ENCODE results near the gene KCNJ5. TPM values are rescaled to one million over a fixed set of nuclear protein-coding genes. Genes with fewer than 3 reads are reported as not detected.

KCNJ5 gene
- total RNA-seq, 1 experiment from 2014 or later = 0.17 TPM

DNA sequence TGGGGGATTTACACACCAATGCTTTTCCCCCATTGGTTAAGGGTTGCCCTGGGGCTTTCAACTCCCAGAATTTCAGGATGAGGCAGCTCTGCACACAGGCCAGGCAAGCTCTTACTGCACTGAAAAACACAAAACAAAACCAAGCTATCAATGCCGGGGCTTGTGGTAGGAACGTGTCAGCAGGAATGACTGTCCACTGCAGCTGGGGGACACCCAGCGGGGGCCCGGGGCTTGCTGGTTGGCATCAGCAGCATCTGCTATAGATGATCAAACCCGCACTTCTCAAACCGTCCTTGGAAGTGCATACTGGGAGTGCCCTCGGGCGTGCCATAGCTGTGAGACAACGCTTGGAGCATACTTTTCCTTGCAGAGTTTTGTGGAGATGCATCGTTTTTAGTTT, 43.8 kb downstream of the KCNJ5 start:
- ChIA-PET POLR2A (no interaction called here), CTCF (no interaction called here), RAD21 (ENCODE audit: low non-redundant PET in 1 of 2, low total read pairs in 2 of 2, uncharacterized antibody in 2 of 2, unreplicated experiment in 2 of 2) (no interaction called here)
- H3K79me2 ChIP-seq (ENCODE audit: insufficient read depth, low read length) = no peaks in the 10 kb centered on the region
- H3K9ac ChIP-seq (ENCODE audit: low read length) = no peak overlapping the region
- H3K9me2 ChIP-seq (ENCODE audit: insufficient read depth) = no peaks in the 10 kb centered on the region
- no peak overlapping the region for H3K27ac ChIP-seq (ENCODE audit: low read depth, low read length)
- H3K4me1 ChIP-seq (ENCODE audit: control insufficient read depth in 1 of 2, insufficient read depth in 2 of 2, low read length in 2 of 2) = no peaks in the 10 kb centered on the region
- H3K27me3 ChIP-seq (ENCODE audit: insufficient read depth, low read length) = no peaks in the 10 kb centered on the region
- TF ChIP-seq ZFX (IDR thresholded peaks at IDR 0.05) (no peak), RAD21 (IDR thresholded peaks at IDR 0.05; ENCODE audit: low read depth) (no peak), SIN3A (IDR thresholded peaks at IDR 0.05; ENCODE audit: low read depth) (no peak), SP1 (IDR thresholded peaks at IDR 0.05; ENCODE audit: low read depth) (no peak), ZNF274 (IDR thresholded peaks at IDR 0.05; ENCODE audit: low read depth, low read length) (no peak), CEBPB (IDR thresholded peaks at IDR 0.05; ENCODE audit: low read depth) (no peak), EGR1 (IDR thresholded peaks at IDR 0.05; ENCODE audit: low read depth) (no peak), JUND (IDR thresholded peaks at IDR 0.05) (no peak), YY1 (IDR thresholded peaks at IDR 0.05; ENCODE audit: extremely low read depth, insufficient replicate concordance, low read depth, low read length) (no peak), CBX3 (IDR thresholded peaks at IDR 0.05; ENCODE audit: low read depth) (no peak), EZH2phosphoT487 (IDR thresholded peaks at IDR 0.05; ENCODE audit: borderline replicate concordance) (no peak), POLR2A (IDR thresholded peaks at IDR 0.05; ENCODE audit: borderline replicate concordance, extremely low read depth, insufficient read depth, insufficient read length) (no peak), EZH2 (IDR thresholded peaks at IDR 0.05) (no peak), POLR2AphosphoS5 (IDR thresholded peaks at IDR 0.05; ENCODE audit: low read depth, low read length) (no peak), SRF (IDR thresholded peaks at IDR 0.05; ENCODE audit: low read depth) (no peak)
- TF ChIP-seq, protein P1, sequence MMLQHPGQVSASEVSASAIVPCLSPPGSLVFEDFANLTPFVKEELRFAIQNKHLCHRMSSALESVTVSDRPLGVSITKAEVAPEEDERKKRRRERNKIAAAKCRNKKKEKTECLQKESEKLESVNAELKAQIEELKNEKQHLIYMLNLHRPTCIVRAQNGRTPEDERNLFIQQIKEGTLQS (IDR thresholded peaks at IDR 0.05) = no peak
- TF ChIP-seq, protein P2, sequence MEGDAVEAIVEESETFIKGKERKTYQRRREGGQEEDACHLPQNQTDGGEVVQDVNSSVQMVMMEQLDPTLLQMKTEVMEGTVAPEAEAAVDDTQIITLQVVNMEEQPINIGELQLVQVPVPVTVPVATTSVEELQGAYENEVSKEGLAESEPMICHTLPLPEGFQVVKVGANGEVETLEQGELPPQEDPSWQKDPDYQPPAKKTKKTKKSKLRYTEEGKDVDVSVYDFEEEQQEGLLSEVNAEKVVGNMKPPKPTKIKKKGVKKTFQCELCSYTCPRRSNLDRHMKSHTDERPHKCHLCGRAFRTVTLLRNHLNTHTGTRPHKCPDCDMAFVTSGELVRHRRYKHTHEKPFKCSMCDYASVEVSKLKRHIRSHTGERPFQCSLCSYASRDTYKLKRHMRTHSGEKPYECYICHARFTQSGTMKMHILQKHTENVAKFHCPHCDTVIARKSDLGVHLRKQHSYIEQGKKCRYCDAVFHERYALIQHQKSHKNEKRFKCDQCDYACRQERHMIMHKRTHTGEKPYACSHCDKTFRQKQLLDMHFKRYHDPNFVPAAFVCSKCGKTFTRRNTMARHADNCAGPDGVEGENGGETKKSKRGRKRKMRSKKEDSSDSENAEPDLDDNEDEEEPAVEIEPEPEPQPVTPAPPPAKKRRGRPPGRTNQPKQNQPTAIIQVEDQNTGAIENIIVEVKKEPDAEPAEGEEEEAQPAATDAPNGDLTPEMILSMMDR (IDR thresholded peaks at IDR 0.05 in 2 of 3, conservative IDR thresholded peaks at IDR 0.05 in 1 of 3; ENCODE audit: borderline replicate concordance in 1 of 3, insufficient read depth in 1 of 3, low read depth in 2 of 3, low read length in 2 of 3) = no peak
- TF ChIP-seq, protein P3, sequence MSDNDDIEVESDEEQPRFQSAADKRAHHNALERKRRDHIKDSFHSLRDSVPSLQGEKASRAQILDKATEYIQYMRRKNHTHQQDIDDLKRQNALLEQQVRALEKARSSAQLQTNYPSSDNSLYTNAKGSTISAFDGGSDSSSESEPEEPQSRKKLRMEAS (IDR thresholded peaks at IDR 0.05) = no peak
- TF ChIP-seq, protein P4, sequence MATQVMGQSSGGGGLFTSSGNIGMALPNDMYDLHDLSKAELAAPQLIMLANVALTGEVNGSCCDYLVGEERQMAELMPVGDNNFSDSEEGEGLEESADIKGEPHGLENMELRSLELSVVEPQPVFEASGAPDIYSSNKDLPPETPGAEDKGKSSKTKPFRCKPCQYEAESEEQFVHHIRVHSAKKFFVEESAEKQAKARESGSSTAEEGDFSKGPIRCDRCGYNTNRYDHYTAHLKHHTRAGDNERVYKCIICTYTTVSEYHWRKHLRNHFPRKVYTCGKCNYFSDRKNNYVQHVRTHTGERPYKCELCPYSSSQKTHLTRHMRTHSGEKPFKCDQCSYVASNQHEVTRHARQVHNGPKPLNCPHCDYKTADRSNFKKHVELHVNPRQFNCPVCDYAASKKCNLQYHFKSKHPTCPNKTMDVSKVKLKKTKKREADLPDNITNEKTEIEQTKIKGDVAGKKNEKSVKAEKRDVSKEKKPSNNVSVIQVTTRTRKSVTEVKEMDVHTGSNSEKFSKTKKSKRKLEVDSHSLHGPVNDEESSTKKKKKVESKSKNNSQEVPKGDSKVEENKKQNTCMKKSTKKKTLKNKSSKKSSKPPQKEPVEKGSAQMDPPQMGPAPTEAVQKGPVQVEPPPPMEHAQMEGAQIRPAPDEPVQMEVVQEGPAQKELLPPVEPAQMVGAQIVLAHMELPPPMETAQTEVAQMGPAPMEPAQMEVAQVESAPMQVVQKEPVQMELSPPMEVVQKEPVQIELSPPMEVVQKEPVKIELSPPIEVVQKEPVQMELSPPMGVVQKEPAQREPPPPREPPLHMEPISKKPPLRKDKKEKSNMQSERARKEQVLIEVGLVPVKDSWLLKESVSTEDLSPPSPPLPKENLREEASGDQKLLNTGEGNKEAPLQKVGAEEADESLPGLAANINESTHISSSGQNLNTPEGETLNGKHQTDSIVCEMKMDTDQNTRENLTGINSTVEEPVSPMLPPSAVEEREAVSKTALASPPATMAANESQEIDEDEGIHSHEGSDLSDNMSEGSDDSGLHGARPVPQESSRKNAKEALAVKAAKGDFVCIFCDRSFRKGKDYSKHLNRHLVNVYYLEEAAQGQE (IDR thresholded peaks at IDR 0.05; ENCODE audit: low read depth) = no peak
- no TSS peak for BruUV-seq (replicated peaks)
- no peak overlapping the region for H3K4me3 ChIP-seq (replicated peaks in 1 of 2; ENCODE audit: low read depth in 1 of 2, low read length in 2 of 2)
- intact Hi-C loops (cut with micrococcal nuclease) = no loop called here
- H2AFZ ChIP-seq (ENCODE audit: low read depth, low read length, poor library complexity, severe bottlenecking) = no peak overlapping the region
- no peak overlapping the region for H3K4me2 ChIP-seq (ENCODE audit: low read length)
- no peaks in the 10 kb centered on the region for H4K20me1 ChIP-seq (ENCODE audit: insufficient read depth)
- no peak for ATAC-seq
- DNase-seq (ENCODE audit: low read depth, low spot score) = no peak
- no peaks in the 10 kb centered on the region for H3K36me3 ChIP-seq (ENCODE audit: control insufficient read depth in 1 of 2, insufficient read depth in 2 of 2, low read length in 2 of 2)
- no peaks in the 10 kb centered on the region for H3K9me3 ChIP-seq (ENCODE audit: control insufficient read depth in 1 of 2, insufficient read depth in 1 of 2, low read depth in 1 of 2, low read length in 2 of 2)
